H1 (cell line): ENCODE results near the gene TMEM117.

Source experiments
- SP1 ChIP-seq: IDR thresholded peaks from 2 replicates; pipeline ENCODE4 v1.6.1; 2011; ENCODE audit warnings: low read depth, low read length
- TEAD4 ChIP-seq: IDR thresholded peaks from 2 replicates; pipeline ENCODE4 v1.6.1; 2012; ENCODE audit warnings: low read depth, low read length, inconsistent platforms, mixed read lengths

DNA sequence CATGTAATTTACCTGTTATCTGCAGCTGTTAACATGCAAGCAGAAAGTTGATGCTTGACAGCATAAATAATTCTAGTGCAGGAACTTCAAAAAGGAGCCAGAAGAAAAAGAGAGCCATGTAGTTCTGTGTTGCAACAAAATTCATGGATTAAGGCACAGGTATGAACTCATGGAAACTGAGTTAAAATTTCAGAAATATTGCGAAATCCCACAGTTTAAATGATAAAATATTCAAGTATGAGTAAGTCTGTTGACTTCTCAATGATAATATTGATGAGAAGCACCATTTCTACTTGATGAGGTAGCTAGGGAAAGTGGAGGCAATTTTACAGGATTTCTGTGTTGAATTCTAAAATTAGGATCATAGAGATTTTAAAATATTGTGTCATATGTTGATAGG lies 290.9 kb downstream of the TMEM117 start:
- no peak for TF ChIP-seq TEAD4
- TF ChIP-seq SP1: no peak
